Measurements from ENCODE around the gene CNPY1.

DNA sequence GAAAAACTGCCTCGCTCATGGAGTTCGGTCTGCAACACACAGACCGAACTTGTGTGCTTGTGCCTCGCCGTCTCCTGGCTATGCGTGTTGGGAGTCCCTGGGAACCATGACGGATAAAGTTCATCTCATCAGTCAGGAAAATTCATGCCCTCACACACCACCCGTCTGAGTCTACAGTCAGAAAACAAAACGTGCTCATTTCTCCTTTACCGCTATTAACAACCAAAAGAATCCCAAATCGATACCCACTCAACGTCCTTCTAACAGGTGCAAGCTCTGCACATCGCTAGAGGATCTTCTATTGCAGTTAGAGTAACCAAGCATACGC lies 13.6 kb downstream of the CNPY1 start:
- TF ChIP-seq, protein P1, sequence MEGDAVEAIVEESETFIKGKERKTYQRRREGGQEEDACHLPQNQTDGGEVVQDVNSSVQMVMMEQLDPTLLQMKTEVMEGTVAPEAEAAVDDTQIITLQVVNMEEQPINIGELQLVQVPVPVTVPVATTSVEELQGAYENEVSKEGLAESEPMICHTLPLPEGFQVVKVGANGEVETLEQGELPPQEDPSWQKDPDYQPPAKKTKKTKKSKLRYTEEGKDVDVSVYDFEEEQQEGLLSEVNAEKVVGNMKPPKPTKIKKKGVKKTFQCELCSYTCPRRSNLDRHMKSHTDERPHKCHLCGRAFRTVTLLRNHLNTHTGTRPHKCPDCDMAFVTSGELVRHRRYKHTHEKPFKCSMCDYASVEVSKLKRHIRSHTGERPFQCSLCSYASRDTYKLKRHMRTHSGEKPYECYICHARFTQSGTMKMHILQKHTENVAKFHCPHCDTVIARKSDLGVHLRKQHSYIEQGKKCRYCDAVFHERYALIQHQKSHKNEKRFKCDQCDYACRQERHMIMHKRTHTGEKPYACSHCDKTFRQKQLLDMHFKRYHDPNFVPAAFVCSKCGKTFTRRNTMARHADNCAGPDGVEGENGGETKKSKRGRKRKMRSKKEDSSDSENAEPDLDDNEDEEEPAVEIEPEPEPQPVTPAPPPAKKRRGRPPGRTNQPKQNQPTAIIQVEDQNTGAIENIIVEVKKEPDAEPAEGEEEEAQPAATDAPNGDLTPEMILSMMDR (IDR thresholded peaks at IDR 0.05; ENCODE audit: insufficient read depth, low read depth, low read length): no peak
- TF ChIP-seq EZH2 (IDR thresholded peaks at IDR 0.05; ENCODE audit: insufficient read depth, low read length): no peak
